GM06990 (cell line): ENCODE data around the gene C3orf18.

Experiments
- DNase-seq: peaks from one replicate; pipeline ENCODE4 v3.0.0-alpha.2; 2011; ENCODE audit not compliant: insufficient read length; ENCODE audit errors: extremely low read depth
- H3K27me3 ChIP-seq: replicated peaks from 2 replicates; pipeline ENCODE4 v1.6.0; 2011; ENCODE audit warnings: low read length; ENCODE audit not compliant: control insufficient read depth, insufficient read depth
- H3K36me3 ChIP-seq: 2 replicates; pipeline ENCODE4 v1.5.1; 2011; ENCODE audit warnings: low read length; ENCODE audit not compliant: control insufficient read depth, insufficient read depth
- H3K4me3 ChIP-seq: replicated peaks from 2 replicates; pipeline ENCODE4 v1.5.1; 2011; ENCODE audit warnings: low read depth, mild to moderate bottlenecking, control low read depth, low read length
- CTCF ChIP-seq: IDR thresholded peaks from 2 replicates; pipeline ENCODE4 v1.5.1; 2011; ENCODE audit warnings: low read length, control low read depth, mild to moderate bottlenecking, inconsistent platforms; ENCODE audit not compliant: insufficient read depth, poor library complexity, severe bottlenecking

C3orf18 gene

GRCh38 chr3:50537421-50538129 is 30.0 kb downstream of the C3orf18 start:
- Histone ChIP-seq H3K4me3 (no peak overlapping the region), H3K27me3 (peaks cover 1% of the 10 kb centered on the region), H3K36me3 (no peaks in the 10 kb centered on the region)
- no peak for DNase-seq
- TF ChIP-seq CTCF = no peak

DNA sequence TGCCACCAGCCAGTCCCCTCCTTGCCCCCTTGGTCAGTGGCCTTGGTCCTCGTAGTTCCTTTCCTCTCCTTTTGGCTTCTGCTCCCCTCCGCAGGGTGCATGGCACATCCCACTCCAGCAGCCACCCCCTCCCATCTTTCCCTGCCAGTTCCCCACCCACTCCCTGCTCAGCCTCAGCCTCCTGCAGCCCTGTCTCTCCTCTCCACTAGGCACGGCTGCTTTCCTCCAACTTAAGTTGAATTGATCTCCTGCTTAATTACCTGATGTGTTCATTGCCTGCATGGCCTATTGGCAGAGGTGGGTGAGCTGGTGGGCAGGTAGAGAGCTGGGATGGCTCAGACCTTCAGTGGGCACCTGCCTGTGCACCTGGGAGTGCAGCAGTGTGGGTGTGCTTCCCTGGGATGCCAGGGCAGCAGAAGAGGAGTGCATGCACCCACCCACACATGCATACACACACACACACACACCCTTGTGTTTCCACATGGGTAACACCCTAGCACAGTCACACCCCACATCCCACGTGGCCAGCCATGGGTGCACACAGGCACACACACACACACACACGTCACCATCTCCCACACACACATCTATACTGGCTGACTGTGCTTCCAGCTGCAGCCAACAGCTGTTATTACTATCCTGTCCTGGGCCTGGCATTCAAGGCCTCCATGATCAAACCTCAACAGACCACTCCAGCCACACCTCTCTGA is 30.9 kb downstream of the C3orf18 start:
- no peak overlapping the region for H3K4me3 ChIP-seq
- no peaks in the 10 kb centered on the region for H3K36me3 ChIP-seq
- no peak for TF ChIP-seq CTCF
- no peak for DNase-seq
- H3K27me3 ChIP-seq = peaks cover 1% of the 10 kb centered on the region

DNA sequence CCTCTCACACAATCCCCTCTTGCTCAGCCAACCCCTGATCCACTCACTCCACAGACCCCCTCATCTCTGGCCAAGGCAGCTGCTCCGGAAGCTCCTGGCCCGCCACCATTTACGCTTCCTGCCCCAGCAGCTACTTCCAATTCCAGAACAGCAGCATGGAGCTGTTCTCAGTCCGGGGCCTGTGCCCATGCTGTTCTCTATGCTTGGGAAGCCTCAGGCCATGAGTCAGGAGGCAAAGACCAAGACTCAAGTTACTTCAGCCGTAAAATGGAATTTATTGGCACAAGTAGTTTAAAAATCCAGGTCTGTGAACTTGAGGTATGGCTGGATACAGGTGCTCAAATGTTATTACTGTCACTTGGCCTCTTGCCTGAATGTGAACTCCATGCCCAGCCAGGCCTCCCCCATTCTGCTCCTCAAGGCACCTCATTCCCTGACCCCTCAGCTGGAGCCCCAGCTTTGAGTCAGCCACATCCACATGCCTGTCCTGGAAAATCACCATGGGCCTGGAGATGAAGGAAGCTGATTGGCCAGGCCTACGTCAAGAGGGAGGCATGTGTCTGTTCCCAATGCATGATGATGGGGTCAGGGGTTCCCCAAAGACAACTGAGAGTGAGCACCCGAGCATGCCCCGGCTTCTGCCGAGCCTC is 32.7 kb downstream of the C3orf18 start:
- no peak for TF ChIP-seq CTCF
- H3K4me3 ChIP-seq = no peak overlapping the region
- H3K27me3 ChIP-seq = peaks cover 4% of the 10 kb centered on the region
- DNase-seq = no peak
- H3K36me3 ChIP-seq = no peaks in the 10 kb centered on the region

- Histone ChIP-seq H3K36me3 (no peaks in the 10 kb centered on the region), H3K4me3 (no peak overlapping the region), H3K27me3 (peaks cover 4% of the 10 kb centered on the region)
- no peak for DNase-seq
- TF ChIP-seq CTCF = no peak
Observed at GRCh38 chr3:50533807-50534461, 33.6 kb downstream of the C3orf18 start.

DNA sequence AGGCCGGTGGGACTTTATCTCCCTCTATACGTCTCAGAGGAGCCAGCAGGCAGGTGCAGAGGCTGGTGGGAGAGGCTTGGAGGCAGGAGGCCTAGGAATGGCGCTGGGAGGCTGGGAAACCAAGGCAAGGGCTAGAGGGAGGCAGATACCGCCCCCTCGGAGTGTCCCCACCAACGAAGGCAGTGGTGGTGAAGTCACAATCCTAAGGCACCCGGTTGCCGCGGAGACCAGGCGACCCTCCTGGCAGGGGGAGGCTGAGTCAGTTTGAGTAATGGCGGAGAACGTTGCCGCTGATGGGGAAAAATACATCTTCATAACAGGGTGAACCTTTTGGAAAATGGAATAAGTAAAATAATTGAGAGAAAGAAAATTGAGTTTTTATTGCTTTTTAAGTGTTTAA is 34.2 kb downstream of the C3orf18 start:
- Histone ChIP-seq H3K4me3 (no peak overlapping the region), H3K27me3 (peaks cover 4% of the 10 kb centered on the region), H3K36me3 (no peaks in the 10 kb centered on the region)
- no peak for DNase-seq
- TF ChIP-seq CTCF = no peak
